Lower leg skin (tissue), 3 donors: ENCODE results near the gene ECHS1.

ENCODE experiments used
- POLR2A ChIP-seq, 2 donors: fragments of 450-650 bp; IDR thresholded peaks; one replicate each; pipeline ENCODE4 v1.6.1; 2016 to 2017; ENCODE audit warnings: antibody characterized with exemption in 2 of 2, mild to moderate bottlenecking in 1 of 2, moderate library complexity in 1 of 2
- TF ChIP-seq, protein P1 (sequence below), 3 donors: fragments of 450-650 bp; IDR thresholded peaks; one replicate each; pipeline ENCODE4 v1.5.1; 2016; ENCODE audit warnings: antibody characterized with exemption in 3 of 3, mild to moderate bottlenecking in 3 of 3, moderate library complexity in 2 of 3

GRCh38 chr10:133324857-133325260, 48.3 kb downstream of the ECHS1 start:
- TF ChIP-seq, protein P1, sequence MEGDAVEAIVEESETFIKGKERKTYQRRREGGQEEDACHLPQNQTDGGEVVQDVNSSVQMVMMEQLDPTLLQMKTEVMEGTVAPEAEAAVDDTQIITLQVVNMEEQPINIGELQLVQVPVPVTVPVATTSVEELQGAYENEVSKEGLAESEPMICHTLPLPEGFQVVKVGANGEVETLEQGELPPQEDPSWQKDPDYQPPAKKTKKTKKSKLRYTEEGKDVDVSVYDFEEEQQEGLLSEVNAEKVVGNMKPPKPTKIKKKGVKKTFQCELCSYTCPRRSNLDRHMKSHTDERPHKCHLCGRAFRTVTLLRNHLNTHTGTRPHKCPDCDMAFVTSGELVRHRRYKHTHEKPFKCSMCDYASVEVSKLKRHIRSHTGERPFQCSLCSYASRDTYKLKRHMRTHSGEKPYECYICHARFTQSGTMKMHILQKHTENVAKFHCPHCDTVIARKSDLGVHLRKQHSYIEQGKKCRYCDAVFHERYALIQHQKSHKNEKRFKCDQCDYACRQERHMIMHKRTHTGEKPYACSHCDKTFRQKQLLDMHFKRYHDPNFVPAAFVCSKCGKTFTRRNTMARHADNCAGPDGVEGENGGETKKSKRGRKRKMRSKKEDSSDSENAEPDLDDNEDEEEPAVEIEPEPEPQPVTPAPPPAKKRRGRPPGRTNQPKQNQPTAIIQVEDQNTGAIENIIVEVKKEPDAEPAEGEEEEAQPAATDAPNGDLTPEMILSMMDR (IDR thresholded peaks at IDR 0.05) = no peak
- TF ChIP-seq POLR2A (IDR thresholded peaks at IDR 0.05) = no peak
